ENCODE data around the gene ZNF324. TPM values are rescaled to one million over a fixed set of nuclear protein-coding genes. Genes with fewer than 3 reads are reported as not detected.
"Not testable (repeated sequence)": the region's sequence is repeated elsewhere in the genome, so short reads cannot be mapped to it uniquely, and the experiment has no call there.

The ZNF324 gene
- total RNA-seq, 6 experiments from 2014 or later = 5.6 to 7.5 (median 6.8) TPM

DNA sequence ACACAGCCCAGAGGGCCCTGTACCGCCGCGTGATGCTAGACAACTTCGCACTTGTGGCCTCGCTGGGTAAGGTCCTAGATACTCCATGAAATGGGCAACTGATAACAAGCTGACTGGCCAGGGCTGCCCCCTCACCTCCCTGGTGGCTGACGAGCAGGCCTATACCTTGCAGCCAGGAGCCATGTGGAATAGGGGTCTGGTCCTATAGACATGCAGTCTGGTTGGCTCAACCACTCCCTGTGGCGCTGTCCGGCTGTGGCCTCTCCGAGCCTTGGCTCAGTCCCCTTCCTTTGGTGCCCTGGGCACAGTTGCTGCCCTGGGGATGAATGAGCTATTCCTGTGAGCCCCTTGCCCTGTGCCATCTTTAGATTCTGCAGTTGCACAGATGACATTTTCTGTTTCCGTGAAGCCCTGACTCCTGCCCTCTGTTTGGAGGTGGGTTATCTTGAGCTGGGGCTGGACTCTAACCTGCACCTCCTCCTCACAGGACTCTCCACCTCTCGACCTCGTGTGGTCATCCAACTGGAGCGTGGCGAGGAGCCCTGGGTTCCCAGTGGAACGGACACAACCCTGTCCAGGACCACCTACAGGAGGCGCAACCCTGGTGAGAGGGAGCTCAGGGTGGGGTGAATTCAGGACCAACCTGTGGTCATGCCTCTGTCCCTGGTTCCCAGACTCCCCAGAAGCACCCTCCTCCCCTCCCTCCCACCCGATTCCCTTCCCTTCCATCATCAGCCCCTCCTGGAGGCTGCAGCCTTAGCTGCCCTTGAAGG, 2.5 kb downstream of the ZNF324 start:
- Mint-ChIP-seq H3K9me3 (no peaks in the 10 kb centered on the region), H3K36me3 (ENCODE audit: low read depth) (no peaks in the 10 kb centered on the region; the same call in 1 of the 2 replicates), H3K27ac (no peak overlapping the region), H3K4me3 (no peak overlapping the region; the same call in 1 of the 2 replicates), H3K27me3 (ENCODE audit: insufficient read depth) (no peaks in the 10 kb centered on the region; the same call in 1 of the 2 replicates), H3K4me1 (ENCODE audit: low read depth) (peaks cover 35% of the 10 kb centered on the region)
- no peak for DNase-seq
- TF ChIP-seq, protein P1, sequence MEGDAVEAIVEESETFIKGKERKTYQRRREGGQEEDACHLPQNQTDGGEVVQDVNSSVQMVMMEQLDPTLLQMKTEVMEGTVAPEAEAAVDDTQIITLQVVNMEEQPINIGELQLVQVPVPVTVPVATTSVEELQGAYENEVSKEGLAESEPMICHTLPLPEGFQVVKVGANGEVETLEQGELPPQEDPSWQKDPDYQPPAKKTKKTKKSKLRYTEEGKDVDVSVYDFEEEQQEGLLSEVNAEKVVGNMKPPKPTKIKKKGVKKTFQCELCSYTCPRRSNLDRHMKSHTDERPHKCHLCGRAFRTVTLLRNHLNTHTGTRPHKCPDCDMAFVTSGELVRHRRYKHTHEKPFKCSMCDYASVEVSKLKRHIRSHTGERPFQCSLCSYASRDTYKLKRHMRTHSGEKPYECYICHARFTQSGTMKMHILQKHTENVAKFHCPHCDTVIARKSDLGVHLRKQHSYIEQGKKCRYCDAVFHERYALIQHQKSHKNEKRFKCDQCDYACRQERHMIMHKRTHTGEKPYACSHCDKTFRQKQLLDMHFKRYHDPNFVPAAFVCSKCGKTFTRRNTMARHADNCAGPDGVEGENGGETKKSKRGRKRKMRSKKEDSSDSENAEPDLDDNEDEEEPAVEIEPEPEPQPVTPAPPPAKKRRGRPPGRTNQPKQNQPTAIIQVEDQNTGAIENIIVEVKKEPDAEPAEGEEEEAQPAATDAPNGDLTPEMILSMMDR (IDR thresholded peaks at IDR 0.05) = peak; percentile 12; the same call in 1 of the 2 replicates

DNA sequence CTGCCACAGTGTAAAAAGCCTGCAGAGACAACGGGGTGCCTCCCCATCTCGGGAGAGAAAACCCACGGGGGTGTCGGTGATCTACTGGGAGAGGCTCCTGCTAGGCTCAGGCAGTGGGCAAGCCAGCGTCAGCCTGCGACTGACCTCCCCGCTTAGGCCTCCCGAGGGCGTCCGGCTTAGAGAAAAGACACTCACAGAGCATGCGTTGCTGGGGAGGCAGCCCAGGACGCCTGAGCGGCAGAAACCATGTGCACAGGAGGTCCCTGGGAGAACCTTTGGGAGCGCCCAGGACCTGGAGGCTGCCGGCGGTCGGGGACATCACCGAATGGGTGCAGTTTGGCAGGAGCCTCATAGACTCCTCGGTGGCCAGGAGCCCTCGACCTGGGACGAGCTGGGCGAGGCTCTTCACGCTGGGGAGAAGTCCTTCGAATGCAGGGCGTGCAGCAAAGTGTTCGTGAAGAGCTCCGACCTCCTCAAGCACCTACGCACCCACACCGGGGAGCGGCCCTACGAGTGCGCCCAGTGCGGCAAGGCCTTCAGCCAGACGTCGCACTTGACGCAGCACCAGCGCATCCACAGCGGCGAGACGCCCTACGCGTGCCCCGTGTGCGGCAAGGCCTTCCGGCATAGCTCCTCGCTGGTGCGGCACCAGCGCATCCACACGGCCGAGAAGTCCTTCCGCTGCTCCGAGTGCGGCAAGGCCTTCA, 4.1 kb downstream of the ZNF324 start:
- H3K4me1 Mint-ChIP-seq (ENCODE audit: low read depth) = peaks cover 42% of the 10 kb centered on the region
- not testable (repeated sequence) for H3K4me3 Mint-ChIP-seq; H3K27me3 Mint-ChIP-seq (ENCODE audit: insufficient read depth); DNase-seq; H3K36me3 Mint-ChIP-seq (ENCODE audit: low read depth); H3K27ac Mint-ChIP-seq; H3K9me3 Mint-ChIP-seq

DNA sequence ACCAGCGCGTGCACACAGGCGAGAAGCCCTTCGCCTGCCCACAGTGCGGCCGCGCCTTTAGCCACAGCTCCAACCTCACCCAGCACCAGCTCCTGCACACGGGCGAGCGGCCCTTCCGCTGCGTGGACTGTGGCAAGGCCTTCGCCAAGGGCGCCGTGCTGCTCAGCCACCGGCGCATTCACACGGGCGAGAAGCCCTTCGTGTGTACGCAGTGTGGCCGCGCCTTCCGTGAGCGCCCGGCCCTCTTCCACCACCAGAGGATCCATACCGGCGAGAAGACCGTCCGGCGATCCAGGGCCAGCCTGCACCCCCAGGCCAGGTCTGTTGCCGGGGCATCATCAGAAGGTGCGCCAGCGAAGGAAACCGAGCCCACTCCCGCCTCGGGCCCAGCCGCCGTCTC, 4.9 kb downstream of the ZNF324 start:
- Mint-ChIP-seq H3K9me3 (no peaks in the 10 kb centered on the region), H3K4me1 (ENCODE audit: low read depth) (peaks cover 38% of the 10 kb centered on the region), H3K27me3 (ENCODE audit: insufficient read depth) (peaks cover 3% of the 10 kb centered on the region; the same call in 1 of the 2 replicates), H3K36me3 (ENCODE audit: low read depth) (no peaks in the 10 kb centered on the region; the same call in none of the 2 replicates), H3K27ac (no peak overlapping the region), H3K4me3 (no peak overlapping the region)
- TF ChIP-seq, protein P1 (IDR thresholded peaks at IDR 0.05) = no peak
- DNase-seq = no peak

DNA sequence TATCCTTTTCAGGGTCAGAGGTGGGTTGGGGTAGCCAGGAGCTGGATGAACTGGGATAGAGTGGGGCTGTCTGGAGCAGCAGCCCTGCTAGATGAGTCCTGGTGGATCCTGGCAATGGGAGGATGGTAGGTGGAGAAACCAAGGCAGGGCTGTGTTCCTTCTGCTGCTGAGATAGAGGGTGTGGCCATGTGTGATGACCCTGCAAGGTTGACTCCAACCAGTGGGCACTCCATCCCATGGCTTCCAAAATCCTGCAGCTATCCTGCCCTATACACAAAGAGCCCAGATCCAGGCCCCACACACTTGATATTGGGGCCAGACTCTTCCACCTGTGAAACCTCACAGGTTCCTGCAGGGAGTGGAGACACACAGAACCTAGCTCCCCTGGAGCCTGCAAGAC, 6.9 kb downstream of the ZNF324 start:
- Mint-ChIP-seq H3K9me3 (no peaks in the 10 kb centered on the region), H3K4me3 (no peak overlapping the region; the same call in 1 of the 2 replicates), H3K27me3 (ENCODE audit: insufficient read depth) (peaks cover 3% of the 10 kb centered on the region; the same call in 1 of the 2 replicates), H3K36me3 (ENCODE audit: low read depth) (no peaks in the 10 kb centered on the region; the same call in none of the 2 replicates), H3K4me1 (ENCODE audit: low read depth) (peaks cover 29% of the 10 kb centered on the region), H3K27ac (peak overlapping the region; percentile 96)
- TF ChIP-seq, protein P1 (IDR thresholded peaks at IDR 0.05) = no peak
- no peak for DNase-seq

DNA sequence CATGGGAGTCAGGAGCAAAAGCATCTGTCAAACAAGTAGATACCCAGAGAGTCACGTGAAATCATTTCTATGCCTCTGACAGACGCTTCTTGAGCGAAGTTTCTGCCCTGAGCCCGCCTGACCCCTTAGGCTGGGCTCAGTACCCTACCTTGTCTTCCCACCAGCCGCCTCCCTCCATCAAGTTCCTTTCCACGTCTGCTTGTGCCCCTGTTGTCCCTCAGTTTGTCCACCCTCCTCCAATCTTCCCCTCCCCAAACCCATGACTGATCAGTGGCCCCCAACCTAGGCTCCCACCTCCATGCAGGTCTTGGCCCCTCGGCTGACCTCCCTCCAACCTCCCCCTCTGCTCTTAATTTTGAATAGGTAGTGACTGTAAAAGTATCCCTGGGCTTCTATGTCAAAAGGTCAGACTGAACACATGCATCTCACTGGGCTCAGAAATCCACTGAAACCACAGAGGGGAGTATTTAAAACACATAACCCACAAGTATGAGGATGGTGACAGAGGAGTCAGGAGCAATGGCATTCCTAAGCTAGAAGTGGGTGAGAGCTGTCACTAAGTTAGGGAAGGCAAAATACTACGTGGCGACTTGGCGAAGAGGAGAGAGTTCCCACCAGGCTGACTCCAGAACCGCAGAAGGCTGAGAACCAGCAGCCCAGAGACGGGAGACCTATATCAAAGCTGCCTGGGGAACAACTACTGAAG, 7.6 kb downstream of the ZNF324 start:
- DNase-seq = peak; percentile 71
- peak overlapping the region; percentile 93 for H3K4me3 Mint-ChIP-seq
- peaks cover 28% of the 10 kb centered on the region for H3K4me1 Mint-ChIP-seq (ENCODE audit: low read depth)
- H3K9me3 Mint-ChIP-seq = no peaks in the 10 kb centered on the region
- H3K27me3 Mint-ChIP-seq (ENCODE audit: insufficient read depth) = peaks cover 3% of the 10 kb centered on the region; the same call in 1 of the 2 replicates
- H3K27ac Mint-ChIP-seq = peak overlapping the region; percentile 96
- no peaks in the 10 kb centered on the region; the same call in none of the 2 replicates for H3K36me3 Mint-ChIP-seq (ENCODE audit: low read depth)
- TF ChIP-seq, protein P1 (IDR thresholded peaks at IDR 0.05) = no peak
